Fibroblast of mammary gland (primary cell): ENCODE results near the gene ZPR1.
A peak's percentile ranks its signal among the peaks of the same experiment; 100 is the strongest.
"Not testable (repeated sequence)": the region's sequence is repeated elsewhere in the genome, so short reads cannot be mapped to it uniquely, and the experiment has no call there.

Experiments used
- DNase-seq: peaks from one replicate; pipeline ENCODE4 v3.0.0-alpha.2; 2010; ENCODE audit warnings: low read depth
- H3K4me3 ChIP-seq: 2 replicates; pipeline ENCODE4 v1.5.1; 2011; ENCODE audit warnings: low read depth, mild to moderate bottlenecking, low read length, moderate library complexity; ENCODE audit not compliant: control insufficient read depth
- TF ChIP-seq, protein P1 (sequence below): conservative IDR thresholded peaks from 2 replicates; pipeline ENCODE4 v1.5.1; 2011; ENCODE audit warnings: low read depth, low read length, inconsistent platforms; ENCODE audit not compliant: control insufficient read depth, insufficient read depth

ZPR1 gene, protein sequence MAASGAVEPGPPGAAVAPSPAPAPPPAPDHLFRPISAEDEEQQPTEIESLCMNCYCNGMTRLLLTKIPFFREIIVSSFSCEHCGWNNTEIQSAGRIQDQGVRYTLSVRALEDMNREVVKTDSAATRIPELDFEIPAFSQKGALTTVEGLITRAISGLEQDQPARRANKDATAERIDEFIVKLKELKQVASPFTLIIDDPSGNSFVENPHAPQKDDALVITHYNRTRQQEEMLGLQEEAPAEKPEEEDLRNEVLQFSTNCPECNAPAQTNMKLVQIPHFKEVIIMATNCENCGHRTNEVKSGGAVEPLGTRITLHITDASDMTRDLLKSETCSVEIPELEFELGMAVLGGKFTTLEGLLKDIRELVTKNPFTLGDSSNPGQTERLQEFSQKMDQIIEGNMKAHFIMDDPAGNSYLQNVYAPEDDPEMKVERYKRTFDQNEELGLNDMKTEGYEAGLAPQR

DNA sequence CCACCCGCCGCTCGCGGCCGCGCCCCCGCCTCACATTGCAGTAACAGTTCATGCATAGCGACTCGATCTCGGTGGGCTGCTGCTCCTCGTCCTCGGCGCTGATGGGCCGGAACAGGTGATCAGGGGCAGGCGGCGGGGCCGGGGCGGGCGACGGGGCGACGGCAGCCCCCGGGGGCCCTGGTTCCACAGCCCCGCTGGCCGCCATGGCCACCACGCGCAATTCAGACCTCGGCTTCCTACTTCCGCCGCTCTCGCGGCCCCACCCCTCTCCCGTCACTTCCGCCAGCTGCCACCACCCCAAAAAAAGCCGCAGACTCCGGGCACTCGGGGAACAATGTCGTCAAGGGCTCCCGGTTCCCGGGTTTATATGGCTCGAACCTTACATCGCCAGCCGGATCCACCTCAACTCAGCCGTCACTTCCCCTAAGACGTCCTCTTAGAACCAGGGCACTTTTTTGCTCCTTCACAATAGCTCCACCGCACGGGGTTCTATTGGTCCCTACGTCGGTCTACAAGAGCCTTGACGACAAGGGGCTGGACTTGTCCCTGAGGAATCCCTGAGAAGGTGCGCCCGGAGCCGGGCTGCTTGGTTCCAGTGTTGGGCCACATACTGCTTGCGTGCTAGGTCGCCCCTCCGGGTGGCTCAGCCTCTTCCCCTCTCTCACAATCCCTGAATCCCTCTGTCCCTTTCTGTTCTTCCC, at the start of gene ZPR1:
TSS of gene ZPR1 (minus strand) at position 238 of the 701 bp plus-strand sequence. CDS start at position 205, 33 bp downstream.
- DNase-seq, result peak; percentile 48
- TF ChIP-seq, protein P1, sequence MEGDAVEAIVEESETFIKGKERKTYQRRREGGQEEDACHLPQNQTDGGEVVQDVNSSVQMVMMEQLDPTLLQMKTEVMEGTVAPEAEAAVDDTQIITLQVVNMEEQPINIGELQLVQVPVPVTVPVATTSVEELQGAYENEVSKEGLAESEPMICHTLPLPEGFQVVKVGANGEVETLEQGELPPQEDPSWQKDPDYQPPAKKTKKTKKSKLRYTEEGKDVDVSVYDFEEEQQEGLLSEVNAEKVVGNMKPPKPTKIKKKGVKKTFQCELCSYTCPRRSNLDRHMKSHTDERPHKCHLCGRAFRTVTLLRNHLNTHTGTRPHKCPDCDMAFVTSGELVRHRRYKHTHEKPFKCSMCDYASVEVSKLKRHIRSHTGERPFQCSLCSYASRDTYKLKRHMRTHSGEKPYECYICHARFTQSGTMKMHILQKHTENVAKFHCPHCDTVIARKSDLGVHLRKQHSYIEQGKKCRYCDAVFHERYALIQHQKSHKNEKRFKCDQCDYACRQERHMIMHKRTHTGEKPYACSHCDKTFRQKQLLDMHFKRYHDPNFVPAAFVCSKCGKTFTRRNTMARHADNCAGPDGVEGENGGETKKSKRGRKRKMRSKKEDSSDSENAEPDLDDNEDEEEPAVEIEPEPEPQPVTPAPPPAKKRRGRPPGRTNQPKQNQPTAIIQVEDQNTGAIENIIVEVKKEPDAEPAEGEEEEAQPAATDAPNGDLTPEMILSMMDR, result no peak
- peak within 1 kb of the TSS; percentile 79 for H3K4me3 ChIP-seq

DNA sequence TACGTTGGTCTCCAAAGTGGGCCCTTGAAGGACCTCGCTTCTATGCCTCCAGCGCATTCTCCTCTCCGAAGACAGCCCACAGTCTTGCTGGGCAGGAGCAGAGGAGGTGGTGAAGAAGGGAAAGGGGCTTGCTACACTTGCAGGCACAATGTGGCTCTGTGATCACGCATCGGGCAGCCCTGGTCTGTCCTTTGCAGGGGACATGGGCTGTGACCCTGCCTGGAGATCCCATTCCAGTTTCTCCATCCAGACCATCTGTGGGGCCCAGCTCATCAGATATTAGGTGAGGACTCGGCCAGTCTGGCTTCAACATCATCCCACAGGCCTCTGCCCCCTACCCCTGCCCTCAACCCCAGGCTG, 48.8 kb upstream of the ZPR1 start:
- DNase-seq, result no peak
- no peak overlapping the region for H3K4me3 ChIP-seq
- TF ChIP-seq, protein P1, result no peak

DNA sequence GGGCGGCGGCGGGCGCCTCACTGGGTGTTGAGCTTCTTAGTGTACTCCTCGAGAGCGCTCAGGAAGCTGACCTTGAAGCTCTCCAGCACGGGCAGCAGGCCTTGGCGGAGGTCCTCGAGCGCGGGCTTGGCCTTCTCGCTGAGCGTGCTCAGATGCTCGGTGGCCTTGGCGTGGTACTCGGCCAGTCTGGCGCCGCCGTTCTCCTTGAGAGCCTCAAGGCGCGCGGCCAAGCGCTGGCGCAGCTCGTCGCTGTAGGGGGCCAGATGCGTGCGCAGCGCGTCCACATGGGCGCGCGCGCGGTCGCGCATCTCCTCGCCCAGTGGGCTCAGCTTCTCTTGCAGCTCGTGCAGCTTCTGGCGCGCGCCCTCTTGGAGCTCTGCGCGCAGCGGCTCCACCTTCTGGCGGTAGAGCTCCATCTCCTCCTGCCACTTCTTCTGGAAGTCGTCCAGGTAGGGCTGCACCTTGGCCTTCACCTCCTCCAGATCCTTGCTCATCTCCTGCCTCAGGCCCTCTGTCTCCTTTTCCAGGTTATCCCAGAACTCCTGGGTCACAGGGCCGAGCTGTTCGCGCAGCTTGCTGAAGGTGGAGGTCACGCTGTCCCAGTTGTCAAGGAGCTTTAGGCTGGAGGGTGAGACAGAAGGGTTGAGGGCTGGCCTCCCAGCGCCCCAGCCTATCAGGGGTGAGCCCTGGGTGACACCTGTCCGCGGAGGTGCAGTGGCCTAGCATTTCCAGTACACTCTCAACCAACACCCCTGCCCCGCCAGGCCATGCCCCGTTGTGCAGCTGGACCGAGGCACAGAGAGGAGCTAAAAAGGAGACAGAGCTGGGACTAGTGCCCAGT, 48.2 kb upstream of the ZPR1 start:
- TF ChIP-seq, protein P1, result peak; percentile 64
- peak overlapping the region; percentile 27 for H3K4me3 ChIP-seq

DNA sequence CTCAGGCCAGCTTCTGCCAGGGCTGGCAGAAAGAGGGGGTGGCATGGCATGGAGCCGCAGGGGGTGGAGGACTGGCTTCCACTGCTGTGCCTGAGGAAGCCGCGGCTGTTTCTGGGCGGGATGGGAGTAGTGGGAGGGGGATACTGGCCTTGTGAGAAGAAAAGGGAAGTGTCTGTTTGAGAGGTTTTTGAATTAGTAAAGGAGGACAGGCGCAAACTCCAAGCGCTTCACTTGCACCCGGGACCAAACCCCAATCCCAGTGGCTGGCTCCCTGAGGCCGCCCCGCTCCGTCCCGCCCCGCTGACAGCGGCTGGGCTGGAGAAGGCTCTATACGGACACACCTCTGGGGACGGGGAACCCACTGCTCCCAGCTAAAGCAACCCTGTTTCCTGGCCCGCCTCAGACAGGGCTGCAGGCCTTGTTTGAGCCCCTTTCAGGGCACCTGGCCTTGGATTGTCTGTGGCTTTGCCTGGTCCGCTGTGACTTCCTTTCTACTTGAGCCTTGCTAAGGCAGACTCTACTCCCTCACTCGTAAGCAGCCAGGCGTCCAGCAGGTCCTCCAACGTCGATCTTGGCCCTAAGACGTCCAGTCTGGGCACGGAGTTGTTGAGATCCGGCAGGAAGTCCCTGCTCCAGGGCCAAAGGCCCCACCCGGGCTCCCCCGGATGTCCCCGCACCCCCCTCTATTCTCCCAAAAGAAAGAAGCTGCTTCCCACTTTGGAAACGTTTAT, 47.4 kb upstream of the ZPR1 start:
- H3K4me3 ChIP-seq, result peak overlapping the region; percentile 7
- TF ChIP-seq, protein P1, result no peak
- DNase-seq, result peak; percentile 17

More for the DNA sequence above, 48.2 kb upstream of the ZPR1 start:
- peak; percentile 93 for DNase-seq

DNA sequence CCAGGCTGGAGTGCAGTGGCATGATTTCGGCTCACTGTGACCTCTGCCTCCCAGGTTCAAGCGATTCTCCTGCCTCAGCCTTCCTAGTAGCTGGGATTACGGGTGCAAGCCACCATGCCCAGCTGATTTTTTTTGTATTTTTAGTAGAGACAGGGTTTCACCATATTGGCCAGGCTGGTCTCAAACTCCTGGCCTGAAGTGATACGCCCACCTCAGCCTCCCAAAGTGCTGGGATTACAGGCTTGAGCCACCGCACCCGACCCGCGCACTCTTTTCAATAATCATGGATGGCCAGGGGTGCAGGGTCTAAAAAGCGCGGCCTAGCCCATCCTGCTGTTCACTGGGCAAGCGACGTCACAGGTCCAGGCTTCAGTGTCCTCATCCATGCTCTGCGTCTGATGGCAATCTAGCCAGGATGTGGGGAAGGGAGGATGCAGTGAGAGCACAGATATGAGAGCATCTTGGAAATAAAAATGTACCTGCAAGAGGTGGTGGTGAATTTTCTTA, 46.8 kb upstream of the ZPR1 start:
- not testable (repeated sequence) for DNase-seq, H3K4me3 ChIP-seq

DNA sequence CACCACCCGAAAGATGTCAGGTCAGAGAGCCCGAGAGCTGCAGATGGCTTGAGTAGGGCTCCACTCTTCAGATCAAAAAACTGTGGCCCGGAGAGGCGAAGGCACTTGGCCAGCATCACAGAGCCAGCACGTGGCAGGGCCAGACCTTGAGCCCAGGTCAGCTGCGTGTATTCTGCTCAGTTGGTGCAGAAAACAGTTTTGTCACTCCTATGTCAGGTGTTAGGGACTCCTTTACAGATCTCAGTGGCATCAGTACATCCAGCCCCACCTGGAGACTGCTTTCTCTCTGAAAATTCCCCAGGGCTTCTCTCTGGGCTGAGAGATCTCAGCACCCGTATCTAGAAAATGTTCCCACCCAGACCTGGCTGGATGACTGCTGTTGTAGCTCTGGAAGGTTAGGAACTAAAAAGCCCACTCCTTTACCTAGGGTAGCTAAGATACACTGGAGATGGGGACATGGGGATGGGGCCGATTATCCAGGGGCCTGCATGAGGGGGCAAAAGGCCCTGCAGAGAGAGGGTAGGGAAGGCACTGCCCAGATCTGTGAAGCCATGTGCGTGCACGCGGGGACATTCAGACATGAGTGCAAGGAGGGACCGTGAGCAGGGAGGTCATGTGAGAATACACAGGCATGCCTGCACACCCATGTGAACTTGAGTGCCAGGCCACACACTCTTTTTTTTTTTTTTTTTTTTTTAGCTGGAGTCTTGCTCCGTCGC, 46.2 kb upstream of the ZPR1 start:
- TF ChIP-seq, protein P1, result no peak
- H3K4me3 ChIP-seq, result no peak overlapping the region
- no peak for DNase-seq
